Natural killer cell (primary cell): Measurements from ENCODE around the gene CLEC16A. TPM values are rescaled to one million over a fixed set of nuclear protein-coding genes. Genes with fewer than 3 reads are reported as not detected.
A peak's percentile ranks its signal among the peaks of the same experiment; 100 is the strongest.

Source experiments
- ATAC-seq, 3 donors: fragments of 150-1000 bp in 2 of 3; fragments of 200-7000 bp in 1 of 3; cut with Tn5 transposase; 1 replicate in 1 of 3; 2 replicates in 2 of 3; pipeline ENCODE4 v1.10.0; 2021; ENCODE audit warnings: mild to moderate bottlenecking in 2 of 3, moderate library complexity in 2 of 3
- DNase-seq, 2 donors: peaks; one replicate each; pipeline versions ENCODE4 v3.0.0 to v3.0.0-alpha.2; 2013 to 2021; ENCODE audit warnings: mixed read lengths in 1 of 2
- H3K27ac ChIP-seq: one replicate; pipeline ENCODE4 v1.5.1; 2013; ENCODE audit warnings: mild to moderate bottlenecking, low read length
- H3K27me3 ChIP-seq: one replicate; pipeline ENCODE4 v1.6.1; 2013; ENCODE audit warnings: low read length; ENCODE audit not compliant: control insufficient read depth, insufficient read depth
- H3K36me3 ChIP-seq: one replicate; pipeline ENCODE4 v1.6.1; 2013; ENCODE audit warnings: low read length; ENCODE audit not compliant: control insufficient read depth, insufficient read depth
- H3K4me1 ChIP-seq: one replicate; pipeline ENCODE4 v1.6.1; 2013; ENCODE audit warnings: low read length; ENCODE audit not compliant: control insufficient read depth, insufficient read depth
- H3K4me3 ChIP-seq: one replicate; pipeline ENCODE4 v1.5.1; 2013; ENCODE audit warnings: low read length
- H3K9me3 ChIP-seq: one replicate; pipeline ENCODE4 v1.6.1; 2013; ENCODE audit warnings: low read length; ENCODE audit not compliant: control insufficient read depth, insufficient read depth
- H3K27ac Mint-ChIP-seq, 2 donors: one replicate each; pipeline ENCODE4 v1.8.0; 2022; ENCODE audit warnings: mild to moderate bottlenecking in 2 of 2, mixed read lengths in 2 of 2, moderate library complexity in 1 of 2
- H3K27me3 Mint-ChIP-seq, 2 donors: one replicate each; pipeline ENCODE4 v1.8.0; 2022; ENCODE audit warnings: low read depth in 2 of 2, mixed read lengths in 2 of 2
- H3K36me3 Mint-ChIP-seq: one replicate; pipeline ENCODE4 v1.8.0; 2022; ENCODE audit warnings: mixed read lengths
- H3K4me1 Mint-ChIP-seq, 2 donors: one replicate each; pipeline ENCODE4 v1.8.0; 2022; ENCODE audit warnings: mixed read lengths in 2 of 2
- H3K4me3 Mint-ChIP-seq: one replicate; pipeline ENCODE4 v1.8.0; 2022; ENCODE audit warnings: mild to moderate bottlenecking, moderate library complexity, mixed read lengths
- H3K9me3 Mint-ChIP-seq, 2 donors: one replicate each; pipeline ENCODE4 v1.8.0; 2022; ENCODE audit warnings: mixed read lengths in 2 of 2
- CTCF ChIP-seq: fragments of 200-600 bp; IDR thresholded peaks from one replicate; pipeline ENCODE4 v1.8.0; 2022; ENCODE audit warnings: antibody characterized with exemption
- WGBS: methylation state at CpG from one replicate; pipeline ENCODE4 v1.1.7; 2013; ENCODE audit warnings: missing lambda C conversion rate; ENCODE audit not compliant: insufficient coverage; 5-methylcytosine and 5-hydroxymethylcytosine counted together
- intact Hi-C: fragments of 100-400 bp; cut with micrococcal nuclease; formaldehyde crosslinking; loops from one replicate; pipeline ENCODE4 v1.14.2; 2022
- total RNA-seq, 4 donors: library from RNA; stranded (reverse); fragments of 120-200 nt in 1 of 4; gene quantifications; one replicate each; pipeline versions ENCODE4 v1.2.3 to v1.2.4, GENCODE V29; 2013 to 2022

CLEC16A gene
- total RNA-seq, 3 donors from 2014 or later (not counting 1 experiment from before 2014, with no cell fraction given) = 35.9 to 50.5 (median 37.4) TPM

- Mint-ChIP-seq H3K36me3 (no peaks in the 10 kb centered on the region), H3K27ac (peak overlapping the region in 1 of 2 donors; percentile 65), H3K4me1 (peaks cover 21 to 30% of the 10 kb centered on the region in 2 donors), H3K27me3 (no peaks in the 10 kb centered on the region), H3K9me3 (no peaks in the 10 kb centered on the region), H3K4me3 (no peak overlapping the region)
- no peak for DNase-seq
- H3K9me3 ChIP-seq = no peaks in the 10 kb centered on the region
- H3K27me3 ChIP-seq = no peaks in the 10 kb centered on the region
- peaks cover 3% of the 10 kb centered on the region for H3K36me3 ChIP-seq
- ATAC-seq = no peak
- TF ChIP-seq CTCF = no peak
- no peak overlapping the region for H3K27ac ChIP-seq
- 62% methylated on average over 6 of the region's 6 CpGs for WGBS
- peaks cover 23% of the 10 kb centered on the region for H3K4me1 ChIP-seq
- H3K4me3 ChIP-seq = no peak overlapping the region
- intact Hi-C loops = no loop called here
These were observed 155.9 kb downstream of the CLEC16A start for GRCh38 chr16:11100239-11100750.

- Mint-ChIP-seq H3K36me3 (no peaks in the 10 kb centered on the region), H3K4me3 (no peak overlapping the region), H3K9me3 (no peaks in the 10 kb centered on the region), H3K27ac (no peak overlapping the region), H3K27me3 (no peaks in the 10 kb centered on the region), H3K4me1 (peaks cover 30 to 39% of the 10 kb centered on the region in 2 donors)
- peaks cover 3% of the 10 kb centered on the region for H3K36me3 ChIP-seq
- H3K9me3 ChIP-seq = no peaks in the 10 kb centered on the region
- H3K27me3 ChIP-seq = no peaks in the 10 kb centered on the region
- intact Hi-C loops = no loop called here
- ATAC-seq (no peak), DNase-seq (no peak)
- H3K27ac ChIP-seq = no peak overlapping the region
- TF ChIP-seq CTCF = no peak
- 96% methylated on average over 6 of the region's 6 CpGs for WGBS
- H3K4me1 ChIP-seq = peaks cover 28% of the 10 kb centered on the region
- no peak overlapping the region for H3K4me3 ChIP-seq
These were observed 156.9 kb downstream of the CLEC16A start for GRCh38 chr16:11101283-11101682.

GRCh38 chr16:11101695-11102522 is 157.5 kb downstream of the CLEC16A start:
- TF ChIP-seq CTCF = no peak
- H3K4me3 Mint-ChIP-seq = no peak overlapping the region
- ATAC-seq (peak in 1 of 3 donors; percentile 24), DNase-seq (no peak)
- no peaks in the 10 kb centered on the region for H3K9me3 ChIP-seq
- H3K27ac ChIP-seq = no peak overlapping the region
- 94% methylated on average over 7 of the region's 9 CpGs for WGBS
- H3K4me1 ChIP-seq = peaks cover 28% of the 10 kb centered on the region
- H3K36me3 ChIP-seq = peaks cover 3% of the 10 kb centered on the region
- H3K27me3 Mint-ChIP-seq = no peaks in the 10 kb centered on the region
- H3K4me3 ChIP-seq = no peak overlapping the region
- H3K27me3 ChIP-seq = no peaks in the 10 kb centered on the region
- H3K27ac Mint-ChIP-seq = no peak overlapping the region
- no peaks in the 10 kb centered on the region for H3K36me3 Mint-ChIP-seq
- intact Hi-C loops = no loop called here
- H3K9me3 Mint-ChIP-seq = no peaks in the 10 kb centered on the region
- peaks cover 30 to 40% of the 10 kb centered on the region in 2 donors for H3K4me1 Mint-ChIP-seq
